Osteoblast (primary cell): ENCODE data around the gene SERGEF. TPM values are rescaled to one million over a fixed set of nuclear protein-coding genes. Genes with fewer than 3 reads are reported as not detected.

Experiments used
- DNase-seq: peaks from one replicate; pipeline ENCODE4 v3.0.0; 2011; ENCODE audit warnings: low spot score, mixed read lengths; ENCODE audit not compliant: insufficient read length; ENCODE audit errors: missing footprints
- H2AFZ ChIP-seq: 2 replicates; pipeline ENCODE4 v1.6.0; 2011; ENCODE audit warnings: mild to moderate bottlenecking, low read length
- H3K27ac ChIP-seq: 2 replicates; pipeline ENCODE4 v1.5.1; 2011; ENCODE audit warnings: mild to moderate bottlenecking, low read depth, low read length, moderate library complexity
- H3K27me3 ChIP-seq: 2 replicates; pipeline ENCODE4 v1.6.0; 2012; ENCODE audit warnings: mild to moderate bottlenecking, control low read depth, inconsistent platforms, low read length, moderate library complexity; ENCODE audit not compliant: insufficient read depth
- H3K36me3 ChIP-seq: 2 replicates; pipeline ENCODE4 v1.5.1; 2011; ENCODE audit warnings: mild to moderate bottlenecking, low read length, control low read depth, moderate library complexity; ENCODE audit not compliant: insufficient read depth
- H3K4me1 ChIP-seq: 2 replicates; pipeline ENCODE4 v1.5.1; 2011; ENCODE audit warnings: mild to moderate bottlenecking, low read length, control low read depth, moderate library complexity; ENCODE audit not compliant: insufficient read depth
- H3K4me2 ChIP-seq: 2 replicates; pipeline ENCODE4 v1.6.0; 2011; ENCODE audit warnings: mild to moderate bottlenecking, low read length; ENCODE audit not compliant: insufficient read depth
- H3K4me3 ChIP-seq: fragments of 200-600 bp; sonication (generic); 3 replicates; pipeline ENCODE4 v1.5.1; 2012; ENCODE audit warnings: mild to moderate bottlenecking, low read length, inconsistent platforms; ENCODE audit not compliant: insufficient read depth
- H3K79me2 ChIP-seq: 2 replicates; pipeline ENCODE4 v1.6.0; 2012; ENCODE audit warnings: mild to moderate bottlenecking, low read length, control low read depth, inconsistent platforms; ENCODE audit not compliant: insufficient read depth
- H3K9me3 ChIP-seq: 2 replicates; pipeline ENCODE4 v1.5.1; 2011; ENCODE audit warnings: low read depth, low read length, control low read depth
- H4K20me1 ChIP-seq: 2 replicates; pipeline ENCODE4 v1.6.0; 2012; ENCODE audit warnings: mild to moderate bottlenecking, low read length, control low read depth; ENCODE audit not compliant: insufficient read depth
- CTCF ChIP-seq: IDR thresholded peaks from 2 replicates; pipeline ENCODE4 v1.5.1; 2011; ENCODE audit warnings: mild to moderate bottlenecking, low read depth, low read length, moderate library complexity; ENCODE audit errors: extremely low read depth
- total RNA-seq: library from RNA; depleted of rRNA; stranded (reverse); fragments of >200 nt; gene quantifications from 2 replicates; pipeline ENCODE4 v1.2.3, GENCODE V29; 2012

SERGEF gene
- total RNA-seq, 1 donor = 29.7 TPM

GRCh38 chr11:18050848-18051247 lies 38.0 kb upstream of the SERGEF start:
- Histone ChIP-seq H3K4me2 (no peak overlapping the region), H3K4me1 (no peaks in the 10 kb centered on the region), H3K79me2 (no peaks in the 10 kb centered on the region), H2AFZ (no peak overlapping the region), H4K20me1 (no peaks in the 10 kb centered on the region), H3K27me3 (peaks cover 15% of the 10 kb centered on the region), H3K36me3 (no peaks in the 10 kb centered on the region), H3K9me3 (no peaks in the 10 kb centered on the region), H3K4me3 (no peak overlapping the region), H3K27ac (no peak overlapping the region)
- no peak for DNase-seq
- no peak for TF ChIP-seq CTCF

GRCh38 chr11:18046116-18046777 lies 33.4 kb upstream of the SERGEF start, which contains the start of gene TPH1:
TPH1 (minus strand) TSS chr11:18046269; CDS start chr11:18040762, 5,507 bp downstream.
- H3K79me2 ChIP-seq = no peaks in the 10 kb centered on the region
- DNase-seq = peak; percentile 78
- H2AFZ ChIP-seq = no peak within 1 kb of the TSS
- H4K20me1 ChIP-seq = no peaks in the 10 kb centered on the region
- TF ChIP-seq CTCF = no peak
- H3K4me3 ChIP-seq = no peak within 1 kb of the TSS
- H3K27me3 ChIP-seq = peaks cover 31% of the 10 kb centered on the region
- no peaks in the 10 kb centered on the region for H3K4me1 ChIP-seq
- H3K4me2 ChIP-seq = peak within 1 kb of the TSS; percentile 50
- H3K27ac ChIP-seq = no peak within 1 kb of the TSS
- no peaks in the 10 kb centered on the region for H3K36me3 ChIP-seq
- H3K9me3 ChIP-seq = no peaks in the 10 kb centered on the region

GRCh38 chr11:18036456-18036855 lies 23.6 kb upstream of the SERGEF start:
- Histone ChIP-seq H3K36me3 (no peaks in the 10 kb centered on the region), H3K27me3 (peaks cover 2% of the 10 kb centered on the region), H2AFZ (no peak overlapping the region), H3K4me2 (no peak overlapping the region), H3K4me1 (no peaks in the 10 kb centered on the region), H3K4me3 (no peak overlapping the region), H4K20me1 (no peaks in the 10 kb centered on the region), H3K79me2 (no peaks in the 10 kb centered on the region), H3K9me3 (no peaks in the 10 kb centered on the region), H3K27ac (no peak overlapping the region)
- DNase-seq = no peak
- TF ChIP-seq CTCF = no peak

GRCh38 chr11:18027475-18027874 lies 14.6 kb upstream of the SERGEF start:
- H3K27ac ChIP-seq = no peak overlapping the region
- H2AFZ ChIP-seq = no peak overlapping the region
- no peak for DNase-seq
- no peaks in the 10 kb centered on the region for H4K20me1 ChIP-seq
- no peak for TF ChIP-seq CTCF
- H3K36me3 ChIP-seq = no peaks in the 10 kb centered on the region
- H3K4me3 ChIP-seq = no peak overlapping the region
- H3K4me2 ChIP-seq = no peak overlapping the region
- no peaks in the 10 kb centered on the region for H3K9me3 ChIP-seq
- no peaks in the 10 kb centered on the region for H3K4me1 ChIP-seq
- peaks cover 3% of the 10 kb centered on the region for H3K27me3 ChIP-seq
- H3K79me2 ChIP-seq = no peaks in the 10 kb centered on the region
